Right renal pelvis (tissue), 4 donors: ENCODE results near the gene RNF13. TPM values are rescaled to one million over a fixed set of nuclear protein-coding genes. Genes with fewer than 3 reads are reported as not detected.
"Not testable (repeated sequence)": the region's sequence is repeated elsewhere in the genome, so short reads cannot be mapped to it uniquely, and the experiment has no call there.

Source experiments
- DNase-seq, 4 donors: peaks; one replicate each; pipeline ENCODE4 v3.0.0-alpha.2; 2013; ENCODE audit warnings: low read depth in 4 of 4, low spot score in 3 of 4, missing footprints in 1 of 4
- polyA plus RNA-seq, 4 donors: library from polyadenylated mRNA; unstranded; fragments of 120-200 nt; gene quantifications; one replicate each; pipeline ENCODE4 v1.2.1, GENCODE V29; 2013; ENCODE audit not compliant: insufficient read length in 4 of 4

Gene RNF13
- polyA plus RNA-seq, 4 donors = 88.3 to 112 (median 110) TPM

DNA sequence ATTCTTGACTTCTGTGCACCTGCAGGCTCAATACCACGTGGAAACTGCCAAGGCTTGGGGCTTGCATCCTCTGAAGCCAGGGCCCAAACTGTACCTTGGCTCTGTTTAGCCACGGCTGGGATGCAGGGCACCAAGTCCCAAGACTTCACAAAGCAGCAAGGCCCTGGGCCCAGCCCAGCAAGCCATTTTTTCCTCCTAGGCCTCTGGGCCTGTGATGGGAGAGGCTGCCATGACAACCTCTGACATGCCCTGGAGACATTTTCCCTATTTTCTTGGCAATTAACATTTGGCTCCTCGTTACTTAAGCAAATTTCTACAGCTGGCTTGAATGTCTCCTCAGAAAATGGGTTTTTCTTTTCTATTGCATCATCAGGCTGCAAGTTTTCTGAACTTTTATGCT, 25.5 kb downstream of the RNF13 start:
- DNase-seq = not testable (repeated sequence)

DNA sequence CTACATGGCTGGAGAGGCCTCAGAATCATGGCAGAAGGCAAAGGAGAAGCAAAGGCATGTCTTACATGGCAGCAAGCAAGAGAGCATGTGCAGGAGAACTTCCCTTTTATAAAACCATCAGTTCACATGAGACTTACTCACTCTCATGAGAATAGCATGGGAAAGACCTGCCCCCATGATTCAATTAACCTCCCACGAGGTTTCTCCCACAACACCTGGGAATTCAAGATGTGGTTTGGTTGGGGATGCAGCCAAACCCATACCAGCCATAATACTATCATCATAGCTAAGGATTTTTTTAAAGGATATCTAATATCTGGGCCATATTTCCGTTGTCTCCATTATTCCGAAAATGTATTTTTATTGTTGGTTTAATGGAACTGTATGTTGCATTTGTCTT, 26.5 kb downstream of the RNF13 start:
- not testable (repeated sequence) for DNase-seq

DNA sequence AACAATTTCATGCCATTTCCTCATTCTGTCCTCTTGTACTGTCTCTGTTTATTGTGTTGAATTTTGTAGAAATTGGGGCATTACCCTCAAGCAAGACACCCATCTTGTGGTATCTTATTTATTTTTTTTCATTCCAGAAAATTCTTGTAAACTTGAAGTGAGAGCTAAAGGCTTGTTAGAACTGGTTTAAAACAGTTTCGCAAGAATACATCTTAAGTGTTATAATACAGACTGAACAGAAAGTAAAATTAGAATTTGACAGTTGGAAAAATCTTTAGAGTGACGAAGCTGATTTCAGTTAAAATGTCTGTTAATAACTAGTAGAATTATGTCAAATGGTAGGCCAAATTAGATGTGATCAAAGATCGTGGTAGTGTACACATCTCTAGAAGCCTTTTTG, 26.9 kb downstream of the RNF13 start:
- no peak for DNase-seq

DNA sequence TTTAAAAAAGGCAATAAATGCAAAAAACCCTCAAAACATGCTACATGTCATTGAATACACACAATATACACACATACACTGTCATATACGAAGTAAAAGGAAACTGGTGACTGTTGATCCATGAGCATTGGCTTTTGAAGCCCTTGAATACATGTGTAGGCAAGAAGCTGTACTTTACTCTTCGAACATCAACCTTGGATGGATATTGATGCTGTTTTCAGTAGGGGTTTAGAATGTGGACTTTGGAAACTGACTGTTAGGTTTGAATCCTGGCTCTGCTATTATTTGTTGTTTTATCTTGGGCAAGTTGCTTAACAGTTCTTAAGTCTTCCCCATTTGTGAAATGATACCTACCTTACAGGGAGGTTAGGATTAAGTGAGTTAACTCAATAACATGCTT, 30.5 kb downstream of the RNF13 start:
- DNase-seq = no peak

DNA sequence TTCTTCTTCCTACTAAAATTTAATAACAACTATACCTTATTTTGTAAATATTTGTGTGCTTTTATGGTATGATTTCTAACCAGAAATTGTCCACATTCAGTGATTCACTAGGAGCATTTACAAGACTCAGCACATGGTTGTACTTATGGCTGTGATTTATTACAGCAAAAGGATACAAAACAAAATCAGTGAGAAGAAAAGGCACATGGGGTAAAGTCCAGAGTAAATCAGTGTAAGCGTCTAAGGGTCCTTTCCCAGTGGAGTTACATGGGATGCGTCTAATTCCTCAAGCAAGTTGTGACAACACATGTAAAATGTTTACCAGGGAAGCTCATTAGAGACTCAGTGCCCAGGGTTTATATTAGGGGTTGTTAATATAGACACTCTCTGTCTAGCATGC, 31.1 kb downstream of the RNF13 start:
- DNase-seq = no peak

DNA sequence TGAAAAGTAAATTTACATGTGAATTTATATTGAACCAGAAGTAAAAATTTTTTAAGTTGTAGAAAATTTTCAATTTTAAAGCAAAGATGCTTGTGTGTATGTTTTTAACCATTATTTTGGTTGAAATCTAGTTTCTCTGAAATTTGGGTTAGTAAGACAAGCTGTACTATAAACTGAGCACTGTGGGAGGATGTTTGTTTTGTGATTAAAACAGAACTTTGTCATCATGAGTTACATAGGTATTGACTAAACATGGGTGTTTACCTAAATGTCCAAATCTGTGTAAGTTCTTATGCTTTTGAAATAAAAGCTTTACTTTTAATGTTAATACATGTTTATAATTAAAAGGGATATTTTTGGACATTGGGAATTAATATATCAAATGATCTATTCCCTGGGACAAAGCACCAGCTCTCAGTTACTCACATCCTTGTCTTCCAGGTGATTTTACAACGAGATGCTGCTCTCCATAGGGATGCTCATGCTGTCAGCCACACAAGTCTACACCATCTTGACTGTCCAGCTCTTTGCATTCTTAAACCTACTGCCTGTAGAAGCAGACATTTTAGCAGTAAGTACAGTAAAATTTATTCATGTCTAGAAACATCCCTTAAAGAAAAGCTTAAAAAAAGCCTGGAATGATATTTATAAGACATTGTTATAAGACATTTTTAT, 32.7 kb downstream of the RNF13 start:
- DNase-seq = no peak

DNA sequence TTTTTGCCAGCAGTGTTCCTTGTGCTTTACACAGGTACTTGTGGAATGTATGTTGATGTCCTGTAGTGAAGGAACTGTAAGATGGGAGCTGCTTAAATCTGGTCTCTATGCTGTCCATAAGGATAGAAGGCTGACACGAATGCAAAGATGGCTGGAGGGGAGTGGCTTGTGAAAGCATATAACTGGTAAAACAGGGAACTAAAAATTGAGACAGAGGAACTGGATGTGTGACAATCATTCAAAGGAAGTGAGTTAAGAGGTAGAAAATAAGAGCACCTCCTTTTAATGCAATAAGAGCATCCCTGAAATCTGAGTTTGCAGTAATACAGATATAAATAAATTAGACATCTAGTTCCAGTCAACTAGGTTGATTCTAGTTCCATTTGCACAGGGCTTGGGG, 35.2 kb downstream of the RNF13 start:
- DNase-seq = no peak

DNA sequence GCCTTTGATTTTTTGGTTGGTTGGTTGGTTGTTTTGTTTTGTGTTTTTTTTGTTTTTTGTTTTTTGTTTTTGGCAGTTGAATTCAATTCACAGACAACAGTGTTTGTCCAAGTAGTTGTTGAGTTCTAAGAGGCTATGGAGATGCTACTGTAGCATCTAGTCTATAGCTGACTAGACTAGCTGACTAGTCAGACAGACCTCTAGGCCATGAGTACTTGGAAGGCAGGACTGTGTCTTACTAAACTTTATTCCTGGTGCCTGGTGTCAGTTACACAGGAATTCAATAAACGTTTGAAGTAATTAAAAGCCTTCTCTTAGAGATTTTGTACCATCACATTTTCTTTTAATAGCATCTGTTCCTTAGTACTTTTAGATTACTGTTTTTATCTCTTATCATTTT, 35.7 kb downstream of the RNF13 start:
- no peak for DNase-seq

DNA sequence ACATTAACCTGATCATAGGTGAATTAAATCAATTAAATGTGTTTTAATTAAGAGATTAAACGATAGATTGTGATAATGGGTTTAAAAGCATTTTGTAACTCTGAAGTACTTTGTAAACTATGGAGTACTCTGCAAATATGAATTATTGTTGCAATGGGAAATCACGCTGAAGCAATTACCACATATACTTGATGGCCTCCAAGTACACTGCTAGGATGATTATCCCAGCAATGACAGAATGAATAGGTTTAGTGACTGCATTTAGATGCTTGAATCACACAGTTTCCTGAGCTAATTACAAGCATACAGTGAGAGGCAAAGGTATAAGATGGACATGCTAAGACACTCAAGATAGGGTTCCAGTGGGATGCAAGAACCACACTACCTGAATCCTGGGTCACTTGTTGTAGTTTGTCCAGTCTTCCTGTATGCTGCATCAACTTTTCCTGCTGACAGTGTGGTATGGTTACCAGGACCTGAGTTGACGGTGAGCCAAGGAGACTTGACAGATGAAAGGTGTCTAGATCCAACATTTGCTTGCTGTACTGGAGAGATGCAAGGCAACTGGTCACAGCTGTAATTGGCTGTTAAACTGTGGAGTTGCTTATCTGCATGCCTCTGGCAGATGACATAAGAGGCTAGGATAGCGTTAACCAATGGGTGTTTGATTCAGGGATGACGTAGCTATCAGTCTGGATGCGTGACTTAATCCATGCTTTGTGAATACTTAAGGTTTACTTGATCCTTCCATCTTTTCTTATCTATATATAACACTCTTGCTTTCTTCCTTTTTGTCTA, 38.0 kb downstream of the RNF13 start:
- DNase-seq = no peak

DNA sequence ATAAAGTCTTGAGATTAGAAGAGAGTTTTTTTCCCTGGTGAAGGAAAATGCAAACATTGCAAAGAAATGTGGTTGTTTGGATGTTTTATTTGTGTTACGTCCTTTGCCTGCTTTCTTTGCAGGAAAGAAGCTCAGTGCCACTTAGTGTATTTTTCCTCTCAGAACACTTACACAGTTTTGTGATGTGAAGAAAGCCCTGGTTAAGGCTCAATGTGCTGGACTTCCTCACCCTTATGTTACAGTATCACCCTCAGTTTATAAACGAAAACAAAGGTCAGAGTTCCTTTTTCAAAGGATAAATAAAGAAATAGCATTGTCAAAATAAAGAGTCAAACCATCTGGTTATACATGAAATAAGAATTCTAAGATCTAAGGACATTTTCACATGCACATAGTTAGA, 45.9 kb downstream of the RNF13 start:
- DNase-seq = no peak

DNA sequence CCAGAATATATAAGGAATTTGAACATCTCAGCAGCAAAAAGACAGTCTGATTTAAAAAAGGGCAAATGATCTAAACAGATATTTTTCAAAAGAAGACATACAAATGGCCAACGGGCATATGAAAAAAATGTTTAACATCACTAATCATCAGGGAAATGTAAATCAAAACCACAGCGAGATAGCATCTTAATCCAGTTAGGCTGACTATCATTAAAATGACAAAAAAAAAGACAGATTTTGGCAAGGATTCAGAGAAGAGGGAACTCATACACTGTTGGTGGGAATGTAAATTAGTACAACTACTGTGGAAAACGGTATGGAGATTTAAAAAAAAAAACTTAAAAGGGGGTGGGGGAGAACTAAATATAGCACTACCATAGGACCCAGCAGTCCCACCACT, 47.9 kb downstream of the RNF13 start:
- DNase-seq = no peak

DNA sequence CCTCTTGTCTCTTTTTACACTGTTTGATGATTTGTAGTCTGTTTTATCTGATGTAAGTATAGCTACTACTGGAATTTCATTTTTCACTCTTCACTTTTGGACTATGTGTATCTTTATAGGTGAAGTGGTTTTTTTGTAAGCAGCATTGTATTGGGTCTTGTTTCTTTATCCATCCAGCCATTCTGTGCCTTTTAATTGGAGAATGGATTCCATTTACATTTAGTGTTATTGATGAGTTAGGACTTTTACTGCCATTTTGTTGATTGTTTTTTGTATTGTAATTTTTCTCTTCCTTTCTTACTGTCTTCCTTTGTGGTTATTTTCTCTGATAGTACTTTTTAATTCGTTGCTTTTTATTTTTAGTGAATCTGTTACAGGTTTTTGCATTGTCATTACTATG, 54.5 kb downstream of the RNF13 start:
- no peak for DNase-seq

DNA sequence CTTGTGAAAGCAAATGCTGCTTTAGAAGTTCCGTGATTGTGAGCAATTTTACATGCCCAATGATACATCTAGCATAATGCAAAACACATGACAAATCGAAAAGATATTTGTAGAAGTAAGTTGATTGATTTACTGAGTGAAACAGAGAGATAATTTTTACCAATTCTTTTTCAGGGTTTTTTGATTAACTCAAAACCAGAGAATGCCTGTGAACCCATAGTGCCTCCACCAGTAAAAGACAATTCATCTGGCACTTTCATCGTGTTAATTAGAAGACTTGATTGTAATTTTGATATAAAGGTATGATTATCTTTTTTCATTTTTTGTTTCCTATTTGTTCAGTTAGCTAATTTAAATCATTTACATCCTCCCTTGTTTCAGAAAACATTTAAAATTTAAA, 58.8 kb downstream of the RNF13 start:
- DNase-seq = no peak

DNA sequence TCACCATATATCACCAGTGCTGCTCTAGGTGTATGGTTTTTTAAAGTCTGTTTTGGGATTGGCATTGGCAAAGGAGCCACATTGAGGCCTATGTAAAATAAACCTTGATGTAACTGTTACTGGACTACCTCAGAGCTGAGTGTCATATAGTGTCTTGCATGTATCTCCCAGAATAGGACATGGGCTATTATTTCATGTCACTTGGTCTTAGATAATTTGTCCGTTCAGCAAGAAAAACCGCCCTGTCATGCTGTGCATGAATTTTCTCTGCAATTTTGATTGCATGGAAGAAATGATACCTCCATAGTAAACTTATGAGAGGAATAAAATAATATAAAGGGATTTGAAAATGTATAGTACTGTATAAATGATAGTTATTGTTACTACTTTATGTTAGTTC, 59.6 kb downstream of the RNF13 start:
- DNase-seq = no peak

DNA sequence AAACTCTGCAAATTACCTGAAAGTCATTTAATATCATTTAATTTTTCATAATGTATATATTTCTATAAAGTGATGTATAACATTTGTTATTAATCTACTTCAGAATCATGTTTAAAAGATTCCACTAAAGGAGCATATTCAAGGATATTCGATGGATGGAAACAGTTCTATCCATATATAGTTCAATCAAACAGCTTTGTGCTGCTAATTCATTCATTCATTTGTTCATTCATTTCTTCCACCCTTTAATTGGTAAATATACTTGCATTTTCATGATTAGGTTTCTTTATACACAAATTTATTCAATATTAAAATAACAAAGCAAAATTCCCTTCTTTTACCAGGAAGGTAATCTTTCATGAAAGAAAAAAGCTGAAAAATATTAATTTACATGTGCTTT, 64.7 kb downstream of the RNF13 start:
- no peak for DNase-seq

DNA sequence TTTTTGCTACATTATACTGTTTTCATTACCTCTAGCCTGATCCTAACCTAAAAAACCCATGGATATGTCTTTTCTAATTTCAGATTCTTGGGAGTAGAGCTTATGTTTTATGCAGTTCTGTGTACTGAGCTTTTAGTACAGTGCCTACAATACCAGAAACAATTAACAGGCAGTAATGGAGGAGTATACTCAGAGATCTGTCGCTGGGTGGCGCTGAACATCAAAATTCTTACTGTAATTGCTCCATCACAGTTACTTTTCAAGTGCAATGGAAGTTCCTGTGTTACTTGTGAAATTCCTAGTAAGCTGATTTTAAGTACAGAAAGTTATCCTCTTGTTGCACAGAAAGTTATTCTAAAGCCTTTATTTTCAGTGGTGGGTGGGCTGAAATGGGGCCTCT, 66.9 kb downstream of the RNF13 start:
- peak; percentile 34 to 53 (median 41) for DNase-seq

DNA sequence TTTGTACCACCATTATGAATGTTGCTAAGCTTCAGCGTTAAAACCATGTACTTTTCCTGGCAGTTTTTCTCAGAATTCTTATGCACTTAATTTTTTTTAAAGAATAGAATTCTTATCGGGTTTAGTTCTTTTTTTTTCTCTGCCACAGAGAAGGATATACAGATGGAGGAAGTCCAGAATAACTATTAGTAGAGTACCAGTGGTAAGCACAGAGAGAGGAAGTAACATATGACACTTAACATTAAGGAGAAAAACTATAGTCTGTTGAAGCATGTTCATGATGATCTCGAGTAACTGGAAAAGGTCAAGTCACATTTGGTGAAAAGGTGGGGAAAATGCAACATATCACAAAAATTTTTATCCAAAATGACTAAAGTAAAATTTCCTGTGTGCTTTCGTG, 68.9 kb downstream of the RNF13 start:
- no peak for DNase-seq

DNA sequence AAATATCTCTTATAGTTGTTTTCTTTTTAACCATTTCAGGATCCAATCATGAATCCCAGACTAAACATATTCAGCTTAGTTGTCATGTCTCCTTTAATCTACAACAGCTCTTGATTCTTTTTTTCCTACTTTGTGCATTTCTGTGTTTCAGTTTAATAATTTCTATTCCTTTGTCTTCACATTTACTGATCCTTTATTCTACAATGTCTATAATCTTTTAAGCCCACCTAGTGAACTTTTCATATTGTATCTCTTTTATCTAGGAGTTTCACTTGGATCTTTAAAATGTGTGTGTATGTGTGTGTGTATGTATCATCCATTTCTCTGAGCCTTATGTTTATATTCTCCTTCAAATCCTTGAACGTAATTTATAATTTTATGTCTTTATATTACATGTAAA, 70.1 kb downstream of the RNF13 start:
- DNase-seq = no peak

DNA sequence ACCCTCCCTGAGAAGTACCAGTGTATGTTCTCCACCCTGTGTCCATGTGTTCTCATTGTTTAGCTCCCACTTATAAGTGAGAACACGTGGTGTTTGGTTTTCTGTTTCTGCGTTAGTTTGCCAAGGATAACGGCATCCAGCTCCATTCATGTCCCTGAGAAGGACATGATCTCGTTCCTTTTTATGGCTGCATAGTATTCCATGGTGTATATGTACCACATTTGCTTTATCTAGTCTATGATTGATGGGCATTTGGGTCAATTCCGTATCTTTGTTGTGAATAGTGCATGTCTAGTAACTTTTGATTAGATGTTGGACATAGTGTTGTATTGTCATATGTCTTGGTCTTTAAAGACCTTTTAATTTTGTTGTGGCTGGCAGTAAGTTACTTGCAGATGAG, 70.8 kb downstream of the RNF13 start:
- not testable (repeated sequence) for DNase-seq

DNA sequence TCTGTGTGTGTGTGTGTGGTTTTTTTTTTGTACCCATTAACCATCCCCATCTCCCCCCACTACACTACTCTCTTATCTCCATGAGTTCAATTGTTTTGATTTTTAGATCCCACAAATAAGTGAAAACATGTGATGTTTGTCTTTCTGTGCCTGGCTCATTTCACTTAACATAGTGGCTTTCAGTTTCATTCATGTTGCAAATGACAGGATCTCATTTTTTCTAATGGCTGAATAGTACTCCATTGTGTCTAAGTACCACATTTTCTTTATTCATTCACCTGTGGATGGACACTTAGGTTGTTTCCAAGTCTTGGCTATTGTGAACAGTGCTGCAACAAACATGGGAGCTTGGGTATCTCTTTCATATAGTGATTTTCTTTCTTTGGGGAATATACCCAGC, 71.8 kb downstream of the RNF13 start:
- not testable (repeated sequence) for DNase-seq

DNA sequence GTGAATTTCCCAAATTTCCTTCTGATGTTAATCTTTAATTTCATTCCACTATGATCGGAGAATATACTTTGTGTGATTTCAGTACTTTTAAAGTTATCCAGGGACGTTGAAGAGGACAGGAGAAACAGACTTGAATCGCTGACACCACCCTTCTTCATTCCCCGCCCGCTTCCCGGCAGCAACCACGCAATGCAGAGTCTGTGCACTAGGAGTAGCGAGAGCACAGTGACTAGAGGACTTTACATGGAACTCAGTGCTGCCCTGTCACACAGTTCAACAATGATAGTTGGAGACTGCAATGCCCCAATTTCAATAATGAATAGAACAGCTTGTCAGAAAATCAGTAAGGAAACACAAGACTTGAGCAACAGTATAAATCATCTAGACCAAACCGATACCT, 73.9 kb downstream of the RNF13 start:
- no peak for DNase-seq

DNA sequence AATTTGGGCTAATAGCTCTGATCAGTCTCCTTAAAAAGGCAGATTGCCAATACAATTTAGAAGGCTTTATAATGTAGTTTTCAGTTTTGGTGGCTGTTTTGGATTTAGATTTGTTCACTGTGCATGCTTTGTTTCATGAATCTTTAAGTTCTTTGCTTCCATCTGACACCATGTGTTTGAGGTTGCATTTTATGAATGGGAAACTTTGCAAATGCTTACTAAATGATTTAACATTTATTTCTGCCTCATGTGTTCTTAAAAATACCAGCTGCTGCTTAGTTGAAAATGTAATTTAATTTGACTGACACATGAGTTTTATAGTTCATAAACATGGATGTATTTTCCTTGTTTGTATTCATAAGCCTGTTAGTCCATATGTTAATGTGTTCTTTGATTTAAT, 78.6 kb downstream of the RNF13 start:
- DNase-seq = no peak
